ENCODE results near the gene MGAT4C. TPM values are rescaled to one million over a fixed set of nuclear protein-coding genes. Genes with fewer than 3 reads are reported as not detected.
A peak's percentile ranks its signal among the peaks of the same experiment; 100 is the strongest.

MGAT4C gene
- total and polyA plus RNA-seq, 2 donors (not counting 3 experiments of a cell fraction or from before 2014, with no cell fraction given) = not detected

GRCh38 chr12:85956081-85956480, 300.1 kb downstream of the MGAT4C start:
- no peaks in the 10 kb centered on the region for H3K27me3 ChIP-seq (ENCODE audit: control insufficient read depth in 2 of 2, insufficient read depth in 2 of 2, low read length in 2 of 2)
- FAIRE-seq = peak; percentile 12
- no peak overlapping the region for H3K4me3 ChIP-seq (replicated peaks in 1 of 3; ENCODE audit: insufficient read depth in 1 of 3, low read depth in 1 of 3, low read length in 3 of 3)
- no peak overlapping the region for H3K4me2 ChIP-seq (ENCODE audit: insufficient read depth, low read length)
- intact Hi-C loops (cut with micrococcal nuclease) (loop anchor here (1.0 kb wide), 1 partner anchor 958 kb away; no protein-coding TSS in a partner anchor), dilution Hi-C loops (cut with MboI; ENCODE audit: extremely low pct_ligation_motif_present, low sequenced_read_pairs) (no loop called here)
- no peak overlapping the region for H3K27ac ChIP-seq (ENCODE audit: insufficient read depth, low read depth, low read length)
- no peaks in the 10 kb centered on the region for H3K9me3 ChIP-seq (replicated peaks; ENCODE audit: control insufficient read depth, insufficient read depth, low read length)
- no peaks in the 10 kb centered on the region for H3K36me3 ChIP-seq (ENCODE audit: control insufficient read depth in 2 of 2, extremely low read depth in 1 of 2, insufficient read depth in 2 of 2, low read length in 2 of 2)
- no TSS peak for BruUV-seq (replicated peaks)
- ChIA-PET POLR2A (no interaction called here), CTCF (interaction anchor here (8.8 kb wide), 1 partner anchor 960 kb away, joined by 78 read pairs; no protein-coding TSS in a partner anchor)
- no peak overlapping the region for H2AFZ ChIP-seq (ENCODE audit: low read depth, low read length)
- TF ChIP-seq MYC (IDR thresholded peaks at IDR 0.05; ENCODE audit: low read depth, low read length) (no peak), POLR2A (IDR thresholded peaks at IDR 0.05; ENCODE audit: low read depth, low read length) (no peak), EZH2 (IDR thresholded peaks at IDR 0.05; ENCODE audit: borderline replicate concordance, low read depth, low read length, severe bottlenecking) (no peak)
- H3K4me1 ChIP-seq (ENCODE audit: control insufficient read depth, extremely low read depth, insufficient read depth, low read length) = peaks cover 2% of the 10 kb centered on the region
- H3K9me1 ChIP-seq (replicated peaks; ENCODE audit: control insufficient read depth, extremely low read depth, insufficient read depth, low read length) = no peaks in the 10 kb centered on the region
- H3K9ac ChIP-seq (replicated peaks; ENCODE audit: extremely low read depth, insufficient read depth, low read length) = no peak overlapping the region
- no peaks in the 10 kb centered on the region for H4K20me1 ChIP-seq (replicated peaks; ENCODE audit: control insufficient read depth, extremely low read depth, insufficient read depth, low read length)
- H3K79me2 ChIP-seq (ENCODE audit: control insufficient read depth, insufficient read depth, low read length) = no peaks in the 10 kb centered on the region
- DNase-seq (ENCODE audit: low read depth, low spot score) = peak; percentile 36

GRCh38 chr12:85955127-85955526, 301.1 kb downstream of the MGAT4C start:
- H3K27me3 ChIP-seq (ENCODE audit: control insufficient read depth in 2 of 2, insufficient read depth in 2 of 2, low read length in 2 of 2) = no peaks in the 10 kb centered on the region
- H3K9me1 ChIP-seq (replicated peaks; ENCODE audit: control insufficient read depth, extremely low read depth, insufficient read depth, low read length) = no peaks in the 10 kb centered on the region
- TF ChIP-seq JUN (IDR thresholded peaks at IDR 0.05; ENCODE audit: borderline replicate concordance, insufficient read depth, insufficient read length, low read depth) (no peak), GATA2 (IDR thresholded peaks at IDR 0.05; ENCODE audit: insufficient read depth, insufficient read length, low read depth, low read length) (no peak), POLR2AphosphoS5 (IDR thresholded peaks at IDR 0.05; ENCODE audit: insufficient read depth, low read depth, low read length) (no peak), MAX (IDR thresholded peaks at IDR 0.05; ENCODE audit: insufficient read depth, insufficient read length) (no peak), CTCF (IDR thresholded peaks at IDR 0.05; ENCODE audit: extremely low read depth in 1 of 2, insufficient read depth in 1 of 2, low read depth in 1 of 2, low read length in 2 of 2) (peak in 1 of 2 donors; percentile 9), EZH2 (IDR thresholded peaks at IDR 0.05; ENCODE audit: borderline replicate concordance, low read depth, low read length, severe bottlenecking) (no peak)
- no peak overlapping the region for H3K4me2 ChIP-seq (ENCODE audit: insufficient read depth, low read length)
- H3K4me3 ChIP-seq (replicated peaks in 1 of 3; ENCODE audit: insufficient read depth in 1 of 3, low read depth in 1 of 3, low read length in 3 of 3) = no peak overlapping the region
- dilution Hi-C loops (cut with MboI; ENCODE audit: extremely low pct_ligation_motif_present, low sequenced_read_pairs) (no loop called here), intact Hi-C loops (cut with micrococcal nuclease) (loop anchor here (1.0 to 2.0 kb wide), 2 partner anchors 275 to 1894 kb away; no protein-coding TSS in a partner anchor)
- H3K27ac ChIP-seq (ENCODE audit: insufficient read depth, low read depth, low read length) = no peak overlapping the region
- ChIA-PET POLR2A (no interaction called here), CTCF (interaction anchor here (8.8 kb wide), 1 partner anchor 960 kb away, joined by 78 read pairs; no protein-coding TSS in a partner anchor)
- no peaks in the 10 kb centered on the region for H3K9me3 ChIP-seq (replicated peaks; ENCODE audit: control insufficient read depth, insufficient read depth, low read length)
- no peaks in the 10 kb centered on the region for H3K79me2 ChIP-seq (ENCODE audit: control insufficient read depth, insufficient read depth, low read length)
- DNase-seq (ENCODE audit: low read depth, low spot score) (peak; percentile 13), FAIRE-seq (no peak)
- H3K4me1 ChIP-seq (ENCODE audit: control insufficient read depth, extremely low read depth, insufficient read depth, low read length) = peaks cover 2% of the 10 kb centered on the region
- BruUV-seq (replicated peaks) = no TSS peak
- H2AFZ ChIP-seq (ENCODE audit: low read depth, low read length) = no peak overlapping the region
- no peak overlapping the region for H3K9ac ChIP-seq (replicated peaks; ENCODE audit: extremely low read depth, insufficient read depth, low read length)
- H3K36me3 ChIP-seq (ENCODE audit: control insufficient read depth in 2 of 2, extremely low read depth in 1 of 2, insufficient read depth in 2 of 2, low read length in 2 of 2) = no peaks in the 10 kb centered on the region
- H4K20me1 ChIP-seq (replicated peaks; ENCODE audit: control insufficient read depth, extremely low read depth, insufficient read depth, low read length) = no peaks in the 10 kb centered on the region

All from endothelial cell of umbilical vein (primary cell).